Measurements from ENCODE around the gene CDHR2. TPM values are rescaled to one million over a fixed set of nuclear protein-coding genes. Genes with fewer than 3 reads are reported as not detected.

CDHR2 gene
- polyA plus RNA-seq, 1 donor: not detected

DNA sequence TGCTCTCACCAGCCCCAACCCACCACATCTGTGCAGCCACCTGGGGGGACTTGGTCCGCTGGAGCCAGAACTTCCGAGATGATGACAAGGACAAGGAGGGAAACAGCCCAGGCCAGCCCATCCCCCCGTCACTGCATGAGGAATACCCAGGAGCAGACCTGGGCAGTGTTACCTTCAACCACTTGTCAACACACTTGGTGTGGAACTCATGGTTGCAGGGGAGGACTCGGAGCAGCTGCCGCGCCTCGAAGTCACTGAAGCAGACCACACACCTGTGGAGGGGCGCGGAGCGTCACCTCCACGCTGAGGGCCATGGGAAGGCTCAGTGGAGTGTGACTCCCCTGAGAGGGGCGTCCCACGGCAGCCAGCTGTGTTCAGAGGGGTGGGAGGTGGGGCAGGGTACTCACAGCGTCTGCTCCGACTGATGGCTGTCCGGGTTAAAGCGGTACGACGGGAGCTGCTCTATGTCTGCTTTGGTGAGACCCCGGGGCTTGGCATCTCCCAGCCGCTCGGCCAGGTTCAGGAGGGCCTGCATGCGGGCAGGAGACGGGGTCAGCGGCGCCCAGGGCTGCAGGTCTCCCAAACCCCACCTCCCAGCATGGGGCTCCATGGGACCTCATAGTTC is 19.9 kb upstream of the CDHR2 start:
- DNase-seq (ENCODE audit: low read depth): no peak

DNA sequence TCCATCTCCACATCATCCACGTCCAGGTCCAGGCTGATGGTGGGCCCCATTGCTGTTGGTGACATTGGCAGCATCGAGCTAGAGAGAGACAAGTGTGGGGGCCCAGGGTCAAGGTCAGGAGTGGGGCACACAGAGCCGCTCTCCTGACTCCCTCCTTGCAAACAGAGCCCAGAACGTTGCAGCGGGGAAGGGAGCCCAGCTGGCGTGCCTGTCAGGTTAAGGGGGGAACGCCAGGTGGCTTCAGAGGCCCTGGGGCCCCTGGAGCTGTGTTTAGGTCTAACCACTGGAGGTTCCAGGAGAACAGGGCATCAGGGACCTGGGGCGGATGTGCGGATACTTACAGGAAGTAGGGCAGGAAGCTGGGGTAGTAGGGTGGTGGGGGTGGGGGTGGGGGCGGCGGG is 19.4 kb upstream of the CDHR2 start:
- no peak for DNase-seq (ENCODE audit: low read depth)

DNA sequence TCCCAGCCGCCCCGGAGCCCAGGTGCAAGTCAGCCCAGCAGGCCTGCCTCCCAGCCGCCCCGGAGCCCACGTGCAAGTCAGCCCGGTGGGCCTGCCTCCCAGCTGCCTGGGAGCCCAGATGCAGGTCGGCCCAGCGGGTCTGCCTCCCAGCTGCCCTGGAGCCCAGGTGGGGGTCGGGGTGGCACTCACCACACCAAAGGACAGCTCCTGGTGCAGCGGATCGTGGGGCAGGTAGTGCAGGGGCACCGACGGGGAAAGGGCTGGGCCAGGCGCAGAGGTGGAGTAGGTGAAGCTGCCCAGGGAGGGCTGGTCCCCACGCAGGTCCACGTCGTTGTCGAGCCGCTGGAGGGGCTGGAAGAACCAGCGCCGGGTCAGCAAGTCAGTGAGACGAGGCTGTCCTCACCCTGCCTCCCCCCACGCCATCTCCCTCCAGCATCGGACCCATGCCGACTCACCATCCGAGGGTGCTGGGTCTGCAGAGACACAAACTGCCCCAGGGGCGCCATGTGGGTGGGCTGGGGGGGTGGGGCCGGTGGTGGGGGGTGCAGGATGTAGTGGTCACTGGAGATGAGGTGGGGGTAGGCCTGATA is 18.7 kb upstream of the CDHR2 start:
- DNase-seq (ENCODE audit: low read depth): no peak

DNA sequence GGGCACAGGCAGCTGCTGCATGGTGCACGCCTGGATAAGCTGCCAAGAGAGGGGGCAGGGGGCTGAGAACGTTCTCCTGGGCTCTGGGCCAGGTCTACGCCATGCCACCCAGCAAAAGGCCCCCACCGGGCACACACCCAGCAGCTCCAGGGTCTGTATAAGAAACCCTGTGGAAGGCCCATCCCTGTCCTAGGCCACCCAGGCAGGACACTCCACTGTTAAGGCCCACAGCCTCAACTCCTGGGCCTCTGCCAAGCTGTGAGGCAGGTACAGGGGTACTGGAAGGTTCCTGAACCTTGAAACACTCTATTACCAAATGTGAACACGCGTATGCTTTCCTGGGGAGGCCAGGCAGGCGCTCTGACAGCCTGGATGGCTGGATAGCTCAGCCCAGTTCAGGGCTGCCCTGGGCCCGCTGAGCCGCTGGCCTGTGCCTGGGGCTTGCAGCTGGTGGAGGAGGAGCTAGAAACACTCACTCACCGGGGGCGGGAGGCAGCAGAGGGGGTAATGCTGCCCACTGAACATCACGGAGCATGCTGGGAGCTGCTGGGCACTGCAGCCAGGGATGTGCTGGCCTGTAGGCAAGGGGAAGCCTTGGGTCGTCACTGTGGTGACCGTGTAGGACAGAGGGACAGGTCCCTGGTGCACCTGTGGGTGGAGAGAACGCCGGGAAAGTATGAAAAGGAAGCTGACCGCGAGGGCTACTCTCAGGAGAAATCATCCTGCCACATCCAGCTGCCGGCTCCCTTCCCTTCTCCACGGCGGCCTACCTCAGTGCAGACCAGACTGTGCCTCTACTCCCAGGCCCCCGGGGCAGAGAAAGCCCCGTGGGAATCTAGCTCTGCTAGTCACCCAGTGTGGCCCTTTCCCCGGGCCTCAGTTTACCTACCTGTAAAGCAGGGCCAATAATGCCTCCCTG is 17.9 kb upstream of the CDHR2 start:
- no peak for DNase-seq (ENCODE audit: low read depth)

DNA sequence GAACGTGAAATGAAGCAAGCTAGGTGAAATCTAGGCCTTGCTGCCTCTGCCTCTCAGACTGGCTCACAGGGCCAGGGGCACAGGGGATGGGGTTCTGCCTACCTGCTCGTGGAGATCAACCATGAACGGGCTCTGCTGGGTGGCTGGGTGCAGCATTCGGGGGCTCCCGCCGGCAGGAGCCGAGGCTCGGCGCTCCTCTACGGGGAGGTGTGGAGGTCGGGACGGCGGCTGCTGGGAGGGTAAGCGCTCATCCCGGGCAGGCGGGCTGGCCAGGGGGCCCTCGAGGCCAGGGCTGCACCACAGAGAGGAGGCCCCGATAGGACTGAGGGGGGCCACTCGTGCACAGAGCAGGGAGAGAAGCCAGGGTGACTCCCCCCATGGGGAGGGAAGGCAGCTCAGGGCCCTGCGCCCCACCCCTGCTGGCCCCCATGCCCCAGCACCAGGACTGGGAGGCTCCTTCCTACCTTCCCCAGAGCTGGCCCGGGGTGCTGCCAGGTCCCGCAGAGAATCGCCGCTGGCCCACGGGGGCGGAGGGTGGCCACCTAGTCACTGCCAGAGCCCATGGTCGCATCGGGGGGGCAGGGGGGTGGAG is 17.1 kb upstream of the CDHR2 start:
- no peak for DNase-seq (ENCODE audit: low read depth)

DNA sequence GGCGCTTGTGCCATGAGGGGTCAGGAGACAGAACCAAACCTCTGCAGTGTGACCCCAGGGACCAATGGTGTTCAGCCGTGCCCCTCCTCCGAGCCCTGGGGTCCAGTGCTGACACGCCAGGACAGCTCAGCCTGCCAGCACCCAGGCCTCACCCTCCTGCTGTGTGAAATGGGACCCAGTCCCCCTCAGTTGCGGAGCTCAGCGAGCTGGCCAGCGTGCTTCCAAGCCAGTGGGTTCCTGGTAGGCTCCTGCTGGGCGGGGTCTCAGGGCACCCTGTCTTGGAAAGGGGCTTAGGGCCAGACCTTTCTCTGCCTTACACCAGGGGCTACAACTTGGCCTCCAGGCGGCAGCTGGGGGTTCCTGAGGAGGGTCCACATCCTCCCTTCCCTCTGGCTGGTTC is 16.3 kb upstream of the CDHR2 start:
- DNase-seq (ENCODE audit: low read depth): no peak

DNA sequence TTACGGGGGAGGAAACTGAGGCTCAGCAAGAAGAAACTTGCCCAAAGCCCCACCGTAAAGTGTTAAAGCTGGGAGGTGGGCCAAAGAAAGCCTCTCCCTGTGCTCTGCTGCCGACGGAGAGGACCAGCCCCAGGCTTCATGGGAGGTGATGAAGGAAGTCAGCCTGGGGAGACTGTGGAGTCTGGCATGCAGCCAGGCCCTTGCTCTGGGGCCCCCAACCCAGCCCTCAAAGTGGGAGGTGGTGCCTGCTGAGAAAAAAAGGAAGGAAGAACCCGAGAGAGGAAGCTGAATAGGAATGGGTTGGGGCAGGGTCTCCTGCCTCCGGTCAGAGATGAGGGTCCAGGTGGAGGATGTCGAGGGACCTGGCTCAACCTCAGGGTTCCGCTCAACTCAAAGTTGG is 15.8 kb upstream of the CDHR2 start:
- no peak for DNase-seq (ENCODE audit: low read depth)

DNA sequence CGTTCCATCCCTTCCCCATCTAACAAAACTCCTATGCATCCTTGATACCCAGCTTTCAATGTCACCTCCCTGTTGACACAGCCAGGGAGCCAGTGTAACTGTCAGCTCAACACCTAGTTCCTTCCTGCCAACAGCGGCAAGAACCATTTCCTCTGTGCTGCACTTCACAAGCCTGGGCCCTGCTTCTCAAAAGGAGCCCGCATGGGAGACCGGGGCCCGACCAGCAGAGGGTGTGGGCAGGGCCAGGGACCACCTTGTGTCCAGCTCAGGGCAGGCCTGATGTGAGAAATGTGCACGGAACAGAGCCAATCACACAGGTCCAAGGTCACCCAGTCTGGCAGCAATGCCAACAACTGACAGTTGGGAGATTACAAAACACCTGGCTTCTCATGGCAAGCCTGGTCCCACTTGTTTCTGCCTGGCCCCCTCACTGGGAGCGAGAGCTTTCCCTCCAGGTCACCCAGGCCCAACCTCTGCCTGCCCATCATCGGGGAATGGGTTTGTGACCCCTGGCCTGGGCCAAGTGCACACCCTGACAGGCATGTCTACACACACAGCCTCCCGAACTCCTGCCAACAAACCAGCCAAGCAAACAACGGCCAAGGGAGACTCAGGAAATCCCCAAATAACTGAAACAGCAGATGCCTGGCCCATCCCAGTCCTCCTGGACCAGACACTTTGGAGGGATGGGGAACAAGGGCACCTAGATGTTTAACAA is 15.1 kb upstream of the CDHR2 start:
- no peak for DNase-seq (ENCODE audit: low read depth)

DNA sequence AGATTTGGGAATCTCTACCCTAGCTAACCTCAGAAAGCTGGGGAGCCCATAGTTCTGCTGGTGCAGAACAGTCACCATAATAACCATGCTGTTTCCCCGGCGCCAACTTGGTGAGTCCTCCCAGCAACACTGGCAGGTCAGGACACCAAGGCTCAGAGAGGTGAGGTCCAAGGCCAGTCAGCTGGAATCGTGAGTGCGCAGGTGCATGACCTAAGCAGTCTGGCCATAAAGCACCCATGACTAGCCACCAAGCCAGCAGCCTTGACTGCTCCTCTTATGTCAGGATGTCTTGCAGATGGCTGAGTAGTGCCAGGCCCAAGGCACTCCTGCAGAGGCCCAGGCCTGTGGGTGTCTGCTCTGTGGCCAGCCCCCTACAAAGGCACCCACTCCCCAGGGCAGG is 14.5 kb upstream of the CDHR2 start:
- DNase-seq (ENCODE audit: low read depth): no peak

DNA sequence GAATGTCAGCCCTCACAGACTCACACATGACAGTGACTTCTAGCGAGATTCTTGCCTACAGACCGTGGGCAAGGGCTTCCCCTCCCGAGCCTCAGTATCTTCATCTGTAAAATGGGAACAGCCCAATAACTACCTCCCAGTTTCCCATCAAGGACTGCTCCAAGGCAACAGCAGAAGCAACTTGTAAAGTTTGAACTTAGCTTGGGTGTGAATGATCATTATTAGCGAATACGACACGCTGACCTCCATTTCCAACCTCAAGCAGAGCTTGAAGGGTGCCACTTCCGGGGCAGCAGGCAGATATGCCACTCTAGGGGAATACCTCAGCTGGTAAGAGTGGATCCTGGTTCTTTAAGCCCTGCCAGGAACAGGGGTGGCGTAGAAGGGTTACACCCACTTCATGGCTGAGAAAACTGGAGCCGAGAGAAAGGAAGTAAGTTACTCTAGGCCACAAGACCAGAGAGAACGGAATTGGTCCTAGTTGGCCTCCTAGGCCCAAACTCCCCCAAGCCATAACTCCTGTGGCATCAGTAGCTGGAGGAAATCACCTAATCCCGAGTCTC is 14.0 kb upstream of the CDHR2 start:
- DNase-seq (ENCODE audit: low read depth): no peak

DNA sequence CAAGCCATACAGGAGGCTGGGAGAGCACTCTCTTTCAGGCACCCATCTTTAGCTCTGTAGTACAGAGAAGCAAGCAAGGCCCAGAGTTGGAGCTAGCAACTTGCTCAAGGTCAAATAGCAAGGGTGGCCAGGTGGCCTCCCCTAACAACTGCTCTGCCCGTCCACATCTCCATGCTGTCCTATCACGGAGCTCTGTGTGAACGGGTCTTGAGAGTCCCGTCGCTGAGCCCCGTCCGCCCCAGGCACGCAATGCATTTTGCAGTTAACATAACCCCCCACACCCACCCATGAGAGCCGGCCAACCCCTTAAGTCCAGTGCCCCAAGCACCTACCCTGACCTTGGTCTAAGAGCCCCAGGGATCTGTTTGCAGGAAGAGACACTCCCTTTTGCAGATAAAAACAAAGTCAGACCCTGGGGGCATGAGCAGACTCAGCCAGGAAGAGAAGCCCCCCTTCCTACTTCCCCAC is 13.4 kb upstream of the CDHR2 start:
- DNase-seq (ENCODE audit: low read depth): no peak

DNA sequence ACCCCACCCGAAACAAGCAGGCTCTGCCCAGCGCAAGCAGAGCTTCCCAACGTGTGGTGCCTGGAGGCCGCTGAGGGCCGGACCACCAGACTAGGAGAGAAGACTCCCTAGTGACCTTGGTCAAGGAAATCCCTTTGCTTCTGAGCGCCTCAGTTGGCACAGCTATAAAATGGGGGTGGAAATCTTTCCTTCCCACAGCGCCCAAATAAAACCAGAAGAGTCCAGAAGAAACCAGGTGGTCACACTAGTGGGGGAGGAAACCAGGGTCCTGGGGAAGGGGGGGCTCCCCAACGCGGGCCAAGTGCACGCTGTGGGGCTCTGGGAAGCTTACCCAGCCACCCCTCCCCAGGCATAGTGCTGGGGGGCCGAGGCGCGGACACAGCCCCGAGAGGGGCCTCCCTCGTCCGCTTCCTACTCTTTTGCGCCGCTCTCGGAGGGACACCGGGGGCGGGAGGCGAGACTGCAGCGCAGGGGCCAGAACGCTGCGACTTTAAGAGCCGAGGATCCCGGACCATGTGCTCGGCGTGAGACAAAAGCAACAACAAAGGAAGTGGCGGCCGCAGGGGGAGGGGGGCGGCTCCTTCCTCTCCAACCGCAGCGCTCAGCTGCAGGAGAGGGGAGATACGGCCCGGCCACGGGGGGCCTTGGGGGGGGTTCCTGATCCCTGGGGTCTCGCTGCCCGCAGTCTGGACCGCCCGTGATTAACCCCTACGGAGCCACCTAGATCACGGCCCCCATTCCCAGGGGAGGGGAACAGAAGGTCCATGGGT is 12.8 kb upstream of the CDHR2 start:
- no peak for DNase-seq (ENCODE audit: low read depth)

DNA sequence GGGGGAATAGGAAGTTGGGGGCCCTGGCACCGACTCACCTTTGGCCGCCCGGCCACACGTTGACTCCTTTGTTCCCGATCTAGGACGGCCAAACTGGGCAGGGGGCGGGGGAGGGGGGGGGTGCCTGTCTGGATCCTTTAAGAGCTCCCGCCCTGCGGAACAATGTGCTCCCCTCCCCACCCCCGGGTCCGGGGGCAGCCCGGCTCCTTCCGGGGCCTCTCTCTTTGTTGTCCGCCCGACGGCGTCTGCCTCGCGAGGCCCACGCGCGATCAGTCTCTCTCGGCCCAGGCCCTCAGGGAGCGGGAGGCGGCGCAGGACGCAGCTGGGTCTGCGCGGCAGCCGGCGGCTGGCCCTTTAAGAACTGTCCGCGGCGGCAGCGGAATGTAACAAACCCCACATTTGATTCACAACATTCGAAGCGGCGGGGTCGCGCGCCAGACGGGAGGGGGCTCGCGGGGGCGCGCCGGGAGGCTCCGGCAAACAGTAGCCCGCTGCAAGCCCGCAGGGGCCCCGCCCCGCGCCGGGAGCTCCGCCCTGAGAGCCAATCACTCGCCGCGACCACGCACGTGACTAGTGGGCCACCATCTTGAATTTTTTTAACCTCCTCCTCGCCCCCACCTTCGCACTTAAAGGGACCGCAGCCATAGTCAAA is 12.1 kb upstream of the CDHR2 start, which contains the start of gene RNF44:
Gene RNF44 (minus strand): TSS at position 501 of the 652 bp plus-strand sequence. CDS start 4,930 bp downstream, outside the sequence.
- DNase-seq (ENCODE audit: low read depth): peak; percentile 91

DNA sequence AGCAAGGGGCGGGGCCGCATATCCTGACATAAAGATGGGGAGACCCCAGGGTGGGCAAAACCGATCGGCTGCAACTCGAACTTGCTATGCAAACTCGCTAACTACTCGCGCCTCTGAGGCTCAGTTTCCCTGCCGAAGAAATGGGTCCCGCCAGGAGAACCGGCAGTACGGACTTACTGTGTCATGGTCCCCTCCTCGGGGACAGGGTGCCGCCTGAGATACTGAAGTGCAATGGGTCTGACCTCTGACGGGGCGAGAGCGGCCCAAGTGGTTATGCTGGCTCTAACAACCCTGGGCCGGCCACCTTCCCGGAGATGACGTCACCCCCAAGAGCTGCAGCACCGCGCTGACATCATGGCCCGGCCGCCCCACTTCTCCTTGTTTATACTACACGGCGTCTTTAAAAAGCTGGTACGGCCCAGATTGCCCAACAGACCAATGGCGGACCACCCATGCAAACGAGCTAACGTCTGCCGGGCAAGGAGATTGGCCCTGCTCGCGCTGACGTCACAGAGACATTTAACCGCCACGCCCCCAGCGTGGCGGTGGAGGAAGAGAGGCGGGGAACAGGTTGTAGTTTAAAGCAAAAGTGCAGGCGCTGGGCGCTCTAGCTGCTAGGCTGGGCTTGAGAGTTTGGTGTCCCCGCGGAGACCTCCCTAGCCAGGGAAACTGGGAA is 11.4 kb upstream of the CDHR2 start:
- DNase-seq (ENCODE audit: low read depth): peak; percentile 98

DNA sequence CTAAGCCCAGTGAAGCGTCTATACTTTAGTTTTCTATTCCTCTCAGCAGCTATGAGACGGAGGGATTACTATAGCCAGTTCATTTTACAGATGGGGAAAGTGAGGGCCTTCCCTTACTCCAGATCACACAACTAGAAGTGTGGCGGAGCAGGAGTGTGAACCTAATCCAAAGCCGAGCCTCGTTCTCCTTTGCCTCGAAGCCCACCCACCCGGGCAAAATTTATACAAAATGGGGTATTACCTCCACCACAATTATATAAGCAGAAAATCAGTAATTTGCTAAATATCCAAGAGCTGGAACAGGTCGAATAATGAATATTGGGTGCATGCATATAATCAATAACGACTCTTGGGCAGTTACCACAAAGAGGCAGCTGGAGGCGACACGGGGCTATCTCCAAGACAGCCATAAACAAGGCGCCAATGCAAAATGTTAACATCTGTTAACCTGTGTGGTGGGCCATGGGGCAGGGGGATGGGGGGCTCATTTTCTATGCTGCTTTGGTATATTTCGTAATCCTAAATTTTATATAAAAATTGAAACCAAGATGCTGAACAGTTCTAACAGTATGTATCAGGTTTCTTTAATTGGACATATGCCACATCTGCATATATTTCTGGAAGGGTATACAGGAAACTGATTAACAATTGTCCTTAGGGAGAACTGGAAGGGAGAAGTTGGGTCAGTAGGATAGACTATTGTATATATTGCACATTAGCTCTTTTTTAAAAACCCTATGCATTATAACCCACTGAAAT is 10.7 kb upstream of the CDHR2 start:
- DNase-seq (ENCODE audit: low read depth): no peak

DNA sequence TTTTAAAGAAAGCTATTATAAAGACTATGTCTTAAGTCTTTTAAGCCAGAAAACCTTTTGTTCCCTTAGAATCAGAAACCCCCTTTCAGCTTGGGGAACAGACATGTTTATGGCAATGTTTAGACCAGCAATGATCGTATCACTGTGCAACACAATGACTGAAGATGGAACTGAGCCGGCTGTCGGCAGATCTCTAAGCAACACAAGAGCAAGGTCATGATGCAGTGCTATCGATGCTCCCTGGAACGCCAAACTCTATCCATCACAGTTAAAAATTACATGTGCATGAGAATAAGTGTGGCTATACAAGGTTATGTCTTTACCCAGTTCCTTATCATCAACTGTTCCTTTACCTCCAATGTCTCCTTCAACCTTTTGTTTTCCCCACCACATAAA is 10.2 kb upstream of the CDHR2 start:
- no peak for DNase-seq (ENCODE audit: low read depth)

DNA sequence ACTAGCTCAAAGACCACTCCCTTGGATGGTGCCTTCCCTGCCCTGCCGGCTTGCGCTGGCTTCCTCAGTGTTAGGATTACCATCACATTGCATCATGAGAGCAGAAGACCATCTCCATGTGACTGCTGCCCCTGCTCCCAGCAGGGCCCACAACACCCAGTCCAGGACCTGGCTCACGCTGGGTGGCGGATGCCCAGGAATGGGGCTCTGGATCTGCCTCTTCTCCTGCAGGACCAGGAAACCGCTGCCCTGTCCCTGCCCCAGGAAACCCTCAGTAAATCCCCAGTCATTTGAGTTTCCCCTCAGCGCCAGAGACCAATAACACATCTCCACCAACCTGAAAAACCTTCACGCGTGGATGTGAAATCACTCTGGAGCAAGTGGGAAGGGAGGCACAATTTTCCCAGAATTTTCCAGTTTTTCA is 8.7 kb upstream of the CDHR2 start:
- DNase-seq (ENCODE audit: low read depth): no peak

DNA sequence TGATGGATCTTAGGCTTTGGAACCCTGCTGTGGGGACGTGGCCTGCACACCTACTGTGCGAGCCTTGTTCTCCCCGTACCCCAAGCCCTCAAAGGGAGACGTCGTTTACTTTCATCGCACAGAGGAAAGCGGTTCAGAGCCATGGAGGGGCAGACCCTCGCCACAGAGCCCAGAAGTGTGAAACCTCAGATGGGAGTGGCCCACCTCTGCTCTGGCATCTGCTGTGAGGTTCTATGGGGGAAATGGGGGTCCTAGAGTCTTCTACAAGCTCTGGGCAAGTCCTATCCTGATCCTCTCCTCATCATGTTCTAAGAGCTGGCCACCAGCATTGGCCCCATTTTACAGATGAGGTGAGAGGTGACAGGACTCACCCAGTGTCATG is 8.2 kb upstream of the CDHR2 start:
- DNase-seq (ENCODE audit: low read depth): no peak
